ENCODE data around the gene HBA1. TPM values are rescaled to one million over a fixed set of nuclear protein-coding genes. Genes with fewer than 3 reads are reported as not detected.
"Not testable (repeated sequence)": the region's sequence is repeated elsewhere in the genome, so short reads cannot be mapped to it uniquely, and the experiment has no call there.

The HBA1 gene
- total and polyA plus RNA-seq, 5 donors: 4.8 to 130 (median 53.4) TPM

DNA sequence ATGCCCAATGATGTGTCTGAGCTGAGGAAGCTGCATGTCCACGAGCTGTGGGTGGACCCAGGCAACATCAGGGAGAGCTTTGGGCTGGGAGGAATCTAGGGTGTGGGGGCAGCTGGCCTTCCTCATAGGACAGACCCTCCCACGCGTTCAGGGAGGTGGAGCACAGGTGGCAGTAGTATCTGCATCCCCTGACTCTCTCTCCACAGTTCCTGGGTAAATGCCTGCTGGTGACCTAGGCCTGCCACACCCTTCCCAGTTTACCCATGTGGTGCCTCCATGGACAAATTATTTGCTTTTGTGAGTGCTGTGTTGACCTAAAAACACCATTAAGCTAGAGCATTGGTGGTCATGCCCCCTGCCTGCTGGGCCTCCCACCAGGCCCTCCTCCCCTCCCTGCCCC is 7.5 kb upstream of the HBA1 start:
- intact Hi-C loops (cut with DNase I): no loop called here
- no peaks in the 10 kb centered on the region for H3K9me3 ChIP-seq (ENCODE audit: control insufficient read depth, low read length)
- no peak overlapping the region for H3K4me3 ChIP-seq (ENCODE audit: low read length)
- H3K27me3 ChIP-seq (ENCODE audit: control insufficient read depth, insufficient read depth): no peaks in the 10 kb centered on the region
- ATAC-seq (no peak), DNase-seq (peak in 1 of 3 donors; percentile 5)
- no peak overlapping the region for H3K27ac ChIP-seq (ENCODE audit: low read length)
- peaks cover 2% of the 10 kb centered on the region for H3K4me1 ChIP-seq (ENCODE audit: control insufficient read depth, insufficient read depth, low read length)
- 24% methylated on average over 3 of the region's 3 CpGs for WGBS

DNA sequence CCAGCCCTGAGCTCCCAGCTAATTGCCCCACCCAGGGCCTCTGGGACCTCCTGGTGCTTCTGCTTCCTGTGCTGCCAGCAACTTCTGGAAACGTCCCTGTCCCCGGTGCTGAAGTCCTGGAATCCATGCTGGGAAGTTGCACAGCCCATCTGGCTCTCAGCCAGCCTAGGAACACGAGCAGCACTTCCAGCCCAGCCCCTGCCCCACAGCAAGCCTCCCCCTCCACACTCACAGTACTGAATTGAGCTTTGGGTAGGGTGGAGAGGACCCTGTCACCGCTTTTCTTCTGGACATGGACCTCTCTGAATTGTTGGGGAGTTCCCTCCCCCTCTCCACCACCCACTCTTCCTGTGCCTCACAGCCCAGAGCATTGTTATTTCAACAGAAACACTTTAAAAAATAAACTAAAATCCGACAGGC is 6.4 kb upstream of the HBA1 start:
- H3K27me3 ChIP-seq (ENCODE audit: control insufficient read depth, insufficient read depth); H3K4me1 ChIP-seq (ENCODE audit: control insufficient read depth, insufficient read depth, low read length); H3K27ac ChIP-seq (ENCODE audit: low read length); H3K4me3 ChIP-seq (ENCODE audit: low read length); H3K9me3 ChIP-seq (ENCODE audit: control insufficient read depth, low read length); intact Hi-C loops (cut with DNase I): not testable (repeated sequence)
- peak in 2 of 3 donors; percentile 65 to 75 for DNase-seq
- ATAC-seq: peak; percentile 21 to 42
- WGBS: under 1% methylated on average over 5 of the region's 5 CpGs

DNA sequence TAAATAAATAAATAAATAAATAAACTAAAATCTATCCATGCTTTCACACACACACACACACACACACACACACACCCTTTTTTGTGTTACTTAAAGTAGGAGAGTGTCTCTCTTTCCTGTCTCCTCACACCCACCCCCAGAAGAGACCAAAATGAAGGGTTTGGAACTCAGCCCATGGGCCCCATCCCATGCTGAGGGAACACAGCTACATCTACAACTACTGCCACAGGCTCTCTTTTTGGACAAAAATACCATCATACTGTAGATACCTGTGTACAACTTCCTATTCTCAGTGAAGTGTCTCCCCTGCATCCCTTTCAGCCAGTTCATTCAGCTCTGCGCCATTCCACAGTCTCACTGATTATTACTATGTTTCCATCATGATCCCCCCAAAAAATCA is 5.7 kb upstream of the HBA1 start:
- intact Hi-C loops (cut with DNase I): no loop called here
- no peaks in the 10 kb centered on the region for H3K27me3 ChIP-seq (ENCODE audit: control insufficient read depth, insufficient read depth)
- DNase-seq (no peak), ATAC-seq (no peak)
- H3K4me1 ChIP-seq (ENCODE audit: control insufficient read depth, insufficient read depth, low read length): no peaks in the 10 kb centered on the region
- H3K27ac ChIP-seq (ENCODE audit: low read length): no peak overlapping the region
- no peaks in the 10 kb centered on the region for H3K9me3 ChIP-seq (ENCODE audit: control insufficient read depth, low read length)
- H3K4me3 ChIP-seq (ENCODE audit: low read length): no peak overlapping the region
- 42% methylated on average over 1 of the region's 1 CpG for WGBS

DNA sequence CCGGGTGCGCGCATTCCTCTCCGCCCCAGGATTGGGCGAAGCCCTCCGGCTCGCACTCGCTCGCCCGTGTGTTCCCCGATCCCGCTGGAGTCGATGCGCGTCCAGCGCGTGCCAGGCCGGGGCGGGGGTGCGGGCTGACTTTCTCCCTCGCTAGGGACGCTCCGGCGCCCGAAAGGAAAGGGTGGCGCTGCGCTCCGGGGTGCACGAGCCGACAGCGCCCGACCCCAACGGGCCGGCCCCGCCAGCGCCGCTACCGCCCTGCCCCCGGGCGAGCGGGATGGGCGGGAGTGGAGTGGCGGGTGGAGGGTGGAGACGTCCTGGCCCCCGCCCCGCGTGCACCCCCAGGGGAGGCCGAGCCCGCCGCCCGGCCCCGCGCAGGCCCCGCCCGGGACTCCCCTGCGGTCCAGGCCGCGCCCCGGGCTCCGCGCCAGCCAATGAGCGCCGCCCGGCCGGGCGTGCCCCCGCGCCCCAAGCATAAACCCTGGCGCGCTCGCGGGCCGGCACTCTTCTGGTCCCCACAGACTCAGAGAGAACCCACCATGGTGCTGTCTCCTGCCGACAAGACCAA is 4.0 kb upstream of the HBA1 start, which contains the start of gene HBA2:
Gene HBA2, plus strand, starts transcription at position 503 of the 568 bp plus-strand sequence. Its CDS starts 37 bp downstream, at position 540.
- DNase-seq; H3K4me3 ChIP-seq (ENCODE audit: low read length); H3K4me1 ChIP-seq (ENCODE audit: control insufficient read depth, insufficient read depth, low read length); intact Hi-C loops (cut with DNase I); H3K9me3 ChIP-seq (ENCODE audit: control insufficient read depth, low read length); H3K27me3 ChIP-seq (ENCODE audit: control insufficient read depth, insufficient read depth); H3K27ac ChIP-seq (ENCODE audit: low read length): not testable (repeated sequence)
- WGBS: no CpG with 5 or more reads among the region's 74 CpGs
- peak in 1 of 2 donors; percentile 37 for ATAC-seq

DNA sequence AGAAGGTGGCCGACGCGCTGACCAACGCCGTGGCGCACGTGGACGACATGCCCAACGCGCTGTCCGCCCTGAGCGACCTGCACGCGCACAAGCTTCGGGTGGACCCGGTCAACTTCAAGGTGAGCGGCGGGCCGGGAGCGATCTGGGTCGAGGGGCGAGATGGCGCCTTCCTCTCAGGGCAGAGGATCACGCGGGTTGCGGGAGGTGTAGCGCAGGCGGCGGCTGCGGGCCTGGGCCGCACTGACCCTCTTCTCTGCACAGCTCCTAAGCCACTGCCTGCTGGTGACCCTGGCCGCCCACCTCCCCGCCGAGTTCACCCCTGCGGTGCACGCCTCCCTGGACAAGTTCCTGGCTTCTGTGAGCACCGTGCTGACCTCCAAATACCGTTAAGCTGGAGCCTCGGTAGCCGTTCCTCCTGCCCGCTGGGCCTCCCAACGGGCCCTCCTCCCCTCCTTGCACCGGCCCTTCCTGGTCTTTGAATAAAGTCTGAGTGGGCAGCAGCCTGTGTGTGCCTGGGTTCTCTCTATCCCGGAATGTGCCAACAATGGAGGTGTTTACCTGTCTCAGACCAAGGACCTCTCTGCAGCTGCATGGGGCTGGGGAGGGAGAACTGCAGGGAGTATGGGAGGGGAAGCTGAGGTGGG is 3.1 kb upstream of the HBA1 start:
- DNase-seq; H3K27ac ChIP-seq (ENCODE audit: low read length); ATAC-seq; H3K4me1 ChIP-seq (ENCODE audit: control insufficient read depth, insufficient read depth, low read length); H3K4me3 ChIP-seq (ENCODE audit: low read length); intact Hi-C loops (cut with DNase I); H3K27me3 ChIP-seq (ENCODE audit: control insufficient read depth, insufficient read depth); H3K9me3 ChIP-seq (ENCODE audit: control insufficient read depth, low read length): not testable (repeated sequence)
- 5% methylated on average over 28 of the region's 44 CpGs for WGBS

- H3K4me1 ChIP-seq (ENCODE audit: control insufficient read depth, insufficient read depth, low read length); H3K27me3 ChIP-seq (ENCODE audit: control insufficient read depth, insufficient read depth); H3K4me3 ChIP-seq (ENCODE audit: low read length); H3K9me3 ChIP-seq (ENCODE audit: control insufficient read depth, low read length); intact Hi-C loops (cut with DNase I); H3K27ac ChIP-seq (ENCODE audit: low read length): not testable (repeated sequence)
- 6% methylated on average over 8 of the region's 13 CpGs for whole genome bisulfite sequencing
- ATAC-seq: peak in 1 of 2 donors; percentile 17
- peak; percentile 44 to 66 (median 50) for DNase-seq
These were observed 2.3 kb upstream of the HBA1 start for GRCh38 chr16:173928-174769.

- DNase-seq (peak in 1 of 3 donors; percentile 32), ATAC-seq (no peak)
- no peaks in the 10 kb centered on the region for H3K27me3 ChIP-seq (ENCODE audit: control insufficient read depth, insufficient read depth)
- no peak overlapping the region for H3K27ac ChIP-seq (ENCODE audit: low read length)
- no peaks in the 10 kb centered on the region for H3K9me3 ChIP-seq (ENCODE audit: control insufficient read depth, low read length)
- WGBS: 19% methylated on average over 8 of the region's 8 CpGs
- peaks cover 2% of the 10 kb centered on the region for H3K4me1 ChIP-seq (ENCODE audit: control insufficient read depth, insufficient read depth, low read length)
- intact Hi-C loops (cut with DNase I): no loop called here
- H3K4me3 ChIP-seq (ENCODE audit: low read length): no peak overlapping the region
These were observed 1.2 kb upstream of the HBA1 start for GRCh38 chr16:175011-175949.

DNA sequence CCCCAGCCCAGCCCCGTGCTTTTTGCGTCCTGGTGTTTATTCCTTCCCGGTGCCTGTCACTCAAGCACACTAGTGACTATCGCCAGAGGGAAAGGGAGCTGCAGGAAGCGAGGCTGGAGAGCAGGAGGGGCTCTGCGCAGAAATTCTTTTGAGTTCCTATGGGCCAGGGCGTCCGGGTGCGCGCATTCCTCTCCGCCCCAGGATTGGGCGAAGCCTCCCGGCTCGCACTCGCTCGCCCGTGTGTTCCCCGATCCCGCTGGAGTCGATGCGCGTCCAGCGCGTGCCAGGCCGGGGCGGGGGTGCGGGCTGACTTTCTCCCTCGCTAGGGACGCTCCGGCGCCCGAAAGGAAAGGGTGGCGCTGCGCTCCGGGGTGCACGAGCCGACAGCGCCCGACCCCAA is 474 bp upstream of the HBA1 start:
- intact Hi-C loops (cut with DNase I); ATAC-seq; H3K4me3 ChIP-seq (ENCODE audit: low read length); H3K4me1 ChIP-seq (ENCODE audit: control insufficient read depth, insufficient read depth, low read length); H3K27ac ChIP-seq (ENCODE audit: low read length); H3K27me3 ChIP-seq (ENCODE audit: control insufficient read depth, insufficient read depth); H3K9me3 ChIP-seq (ENCODE audit: control insufficient read depth, low read length): not testable (repeated sequence)
- DNase-seq: peak in 1 of 3 donors; percentile 7
- WGBS: under 1% methylated on average over 26 of the region's 39 CpGs

DNA sequence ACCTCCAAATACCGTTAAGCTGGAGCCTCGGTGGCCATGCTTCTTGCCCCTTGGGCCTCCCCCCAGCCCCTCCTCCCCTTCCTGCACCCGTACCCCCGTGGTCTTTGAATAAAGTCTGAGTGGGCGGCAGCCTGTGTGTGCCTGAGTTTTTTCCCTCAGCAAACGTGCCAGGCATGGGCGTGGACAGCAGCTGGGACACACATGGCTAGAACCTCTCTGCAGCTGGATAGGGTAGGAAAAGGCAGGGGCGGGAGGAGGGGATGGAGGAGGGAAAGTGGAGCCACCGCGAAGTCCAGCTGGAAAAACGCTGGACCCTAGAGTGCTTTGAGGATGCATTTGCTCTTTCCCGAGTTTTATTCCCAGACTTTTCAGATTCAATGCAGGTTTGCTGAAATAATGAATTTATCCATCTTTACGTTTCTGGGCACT is 928 bp downstream of the HBA1 start:
- intact Hi-C loops (cut with DNase I): no loop called here
- ATAC-seq (no peak), DNase-seq (peak in 1 of 3 donors; percentile 57)
- Histone ChIP-seq H3K4me3 (ENCODE audit: low read length) (no peak overlapping the region), H3K27ac (ENCODE audit: low read length) (no peak overlapping the region), H3K27me3 (ENCODE audit: control insufficient read depth, insufficient read depth) (no peaks in the 10 kb centered on the region), H3K9me3 (ENCODE audit: control insufficient read depth, low read length) (no peaks in the 10 kb centered on the region), H3K4me1 (ENCODE audit: control insufficient read depth, insufficient read depth, low read length) (peaks cover 6% of the 10 kb centered on the region)
- WGBS: 3% methylated on average over 13 of the region's 13 CpGs

DNA sequence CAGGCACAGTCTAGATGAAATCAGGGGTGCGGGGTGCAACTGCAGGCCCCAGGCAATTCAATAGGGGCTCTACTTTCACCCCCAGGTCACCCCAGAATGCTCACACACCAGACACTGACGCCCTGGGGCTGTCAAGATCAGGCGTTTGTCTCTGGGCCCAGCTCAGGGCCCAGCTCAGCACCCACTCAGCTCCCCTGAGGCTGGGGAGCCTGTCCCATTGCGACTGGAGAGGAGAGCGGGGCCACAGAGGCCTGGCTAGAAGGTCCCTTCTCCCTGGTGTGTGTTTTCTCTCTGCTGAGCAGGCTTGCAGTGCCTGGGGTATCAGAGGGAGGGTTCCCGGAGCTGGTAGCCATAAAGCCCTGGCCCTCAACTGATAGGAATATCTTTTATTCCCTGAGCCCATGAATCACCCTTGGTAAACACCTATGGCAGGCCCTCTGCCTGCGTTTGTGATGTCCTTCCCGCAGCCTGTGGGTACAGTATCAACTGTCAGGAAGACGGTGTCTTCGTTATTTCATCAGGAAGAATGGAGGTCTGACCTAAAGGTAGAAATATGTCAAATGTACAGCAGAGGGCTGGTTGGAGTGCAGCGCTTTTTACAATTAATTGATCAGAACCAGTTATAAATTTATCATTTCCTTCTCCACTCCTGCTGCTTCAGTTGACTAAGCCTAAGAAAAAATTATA is 1.6 kb downstream of the HBA1 start:
- intact Hi-C loops (cut with DNase I): no loop called here
- Histone ChIP-seq H3K27me3 (ENCODE audit: control insufficient read depth, insufficient read depth) (no peaks in the 10 kb centered on the region), H3K4me3 (ENCODE audit: low read length) (no peak overlapping the region), H3K27ac (ENCODE audit: low read length) (no peak overlapping the region), H3K9me3 (ENCODE audit: control insufficient read depth, low read length) (no peaks in the 10 kb centered on the region), H3K4me1 (ENCODE audit: control insufficient read depth, insufficient read depth, low read length) (peaks cover 6% of the 10 kb centered on the region)
- WGBS: 58% methylated on average over 11 of the region's 11 CpGs
- ATAC-seq: no peak
- DNase-seq: no peak
